Measurements from ENCODE around the gene IL17RE. TPM values are rescaled to one million over a fixed set of nuclear protein-coding genes. Genes with fewer than 3 reads are reported as not detected.

The IL17RE gene
- total and polyA plus RNA-seq, 10 donors, result 0.57 to 5.1 (median 1.5) TPM

DNA sequence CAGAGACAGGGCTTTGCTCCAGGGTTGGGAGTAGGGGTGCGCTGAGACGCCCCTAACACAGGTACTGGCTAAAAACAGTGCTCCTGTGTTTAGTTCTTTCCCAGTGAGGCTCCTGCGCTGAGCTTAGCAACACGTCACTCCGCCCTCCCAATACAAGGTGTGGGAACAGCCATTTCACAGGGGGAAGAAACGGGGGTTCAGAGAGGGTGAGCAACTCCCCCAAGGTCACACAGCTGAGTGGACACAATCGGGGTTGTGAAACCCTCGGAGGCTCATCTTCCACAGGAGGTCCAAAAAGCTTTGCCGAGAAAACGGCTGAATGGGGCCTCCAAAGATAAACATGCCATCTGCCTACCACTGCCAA is 48.9 kb downstream of the IL17RE start:
- Histone ChIP-seq H3K9me3 (no peaks in the 10 kb centered on the region), H3K4me3 (peak overlapping the region; percentile 38 to 70 (median 58)), H3K36me3 (peaks cover 0 to 10% (median 0%) of the 10 kb centered on the region in 6 donors), H3K4me1 (peaks cover 6 to 39% (median 19%) of the 10 kb centered on the region in 6 donors), H3K27ac (peak overlapping the region in 1 of 8 donors; percentile 31), H3K27me3 (replicated peaks in 1 of 7) (peaks cover 0 to 14% (median 0%) of the 10 kb centered on the region in 7 donors)
- TF ChIP-seq, protein P1, sequence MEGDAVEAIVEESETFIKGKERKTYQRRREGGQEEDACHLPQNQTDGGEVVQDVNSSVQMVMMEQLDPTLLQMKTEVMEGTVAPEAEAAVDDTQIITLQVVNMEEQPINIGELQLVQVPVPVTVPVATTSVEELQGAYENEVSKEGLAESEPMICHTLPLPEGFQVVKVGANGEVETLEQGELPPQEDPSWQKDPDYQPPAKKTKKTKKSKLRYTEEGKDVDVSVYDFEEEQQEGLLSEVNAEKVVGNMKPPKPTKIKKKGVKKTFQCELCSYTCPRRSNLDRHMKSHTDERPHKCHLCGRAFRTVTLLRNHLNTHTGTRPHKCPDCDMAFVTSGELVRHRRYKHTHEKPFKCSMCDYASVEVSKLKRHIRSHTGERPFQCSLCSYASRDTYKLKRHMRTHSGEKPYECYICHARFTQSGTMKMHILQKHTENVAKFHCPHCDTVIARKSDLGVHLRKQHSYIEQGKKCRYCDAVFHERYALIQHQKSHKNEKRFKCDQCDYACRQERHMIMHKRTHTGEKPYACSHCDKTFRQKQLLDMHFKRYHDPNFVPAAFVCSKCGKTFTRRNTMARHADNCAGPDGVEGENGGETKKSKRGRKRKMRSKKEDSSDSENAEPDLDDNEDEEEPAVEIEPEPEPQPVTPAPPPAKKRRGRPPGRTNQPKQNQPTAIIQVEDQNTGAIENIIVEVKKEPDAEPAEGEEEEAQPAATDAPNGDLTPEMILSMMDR (IDR thresholded peaks at IDR 0.05 in 8 of 11, conservative IDR thresholded peaks at IDR 0.05 in 3 of 11), result no peak
- TF ChIP-seq POLR2AphosphoS5 (IDR thresholded peaks at IDR 0.05) (no peak), POLR2A (IDR thresholded peaks at IDR 0.05) (no peak)
- DNase-seq, result no peak
- WGBS, 5 donors, result 20 to 26% (median 23%) methylated on average over 10 of the region's 10 CpGs
- intact Hi-C loops (cut with DNase I; ENCODE audit: low total_unique reads), result no loop called here

DNA sequence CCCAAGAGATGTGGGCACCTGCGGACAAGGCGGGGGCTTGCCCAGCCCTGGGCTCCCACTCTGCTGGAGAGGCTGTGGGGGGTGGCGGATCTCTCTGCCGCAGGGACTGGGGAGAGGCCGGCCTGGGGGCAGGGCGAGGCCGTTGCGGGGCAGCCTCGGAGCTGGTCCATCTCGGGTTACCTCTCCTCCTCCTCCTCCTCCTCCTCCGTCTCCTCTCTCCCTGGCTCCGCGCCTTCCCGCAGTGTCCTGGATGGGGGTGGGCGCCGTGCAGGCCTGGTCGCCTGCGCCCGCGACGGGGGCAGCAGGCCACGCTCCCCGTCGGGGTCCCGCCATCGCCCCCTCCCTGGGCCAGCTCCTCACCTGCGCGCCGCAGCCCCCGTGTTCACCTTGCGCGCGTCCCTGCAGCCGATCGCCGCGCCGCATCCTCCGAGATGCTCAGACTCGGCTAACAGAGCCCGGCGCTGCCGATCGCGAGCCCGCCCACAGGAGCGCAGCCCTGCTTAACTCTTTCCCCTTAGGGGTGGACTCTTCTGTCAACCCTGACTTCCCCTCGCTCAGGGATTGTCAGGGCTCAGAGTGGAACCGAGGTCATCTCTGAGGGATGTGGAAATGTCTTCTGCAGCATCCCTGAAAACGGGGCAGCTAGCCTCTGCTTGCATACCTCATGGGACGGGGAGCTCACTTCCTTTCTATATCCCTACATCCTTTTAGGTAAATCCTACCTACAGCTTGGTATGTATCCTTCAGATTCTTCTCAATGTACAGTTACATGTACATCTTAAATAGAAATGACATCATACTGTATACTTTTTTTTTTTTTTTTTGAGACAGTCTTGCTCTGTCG is 49.5 kb downstream of the IL17RE start, which contains the start of gene PRRT3:
PRRT3 (minus strand) TSS at position 447 of the 844 bp plus-strand sequence. CDS start 2,293 bp downstream, outside the sequence.
- TF ChIP-seq POLR2A (IDR thresholded peaks at IDR 0.05) (no peak), POLR2AphosphoS5 (IDR thresholded peaks at IDR 0.05) (peak; percentile 51 to 74 (median 57))
- peak; percentile 90 for DNase-seq
- H3K36me3 ChIP-seq, result peaks cover 0 to 10% (median 0%) of the 10 kb centered on the region in 6 donors
- H3K4me1 ChIP-seq, result peaks cover 6 to 33% (median 17%) of the 10 kb centered on the region in 6 donors
- H3K27me3 ChIP-seq (replicated peaks in 1 of 7), result peaks cover 0 to 14% (median 0%) of the 10 kb centered on the region in 7 donors
- H3K27ac ChIP-seq, result peak within 1 kb of the TSS in 1 of 8 donors; percentile 31
- H3K4me3 ChIP-seq, result peak within 1 kb of the TSS; percentile 38 to 70 (median 58)
- intact Hi-C loops (cut with DNase I; ENCODE audit: low total_unique reads), result no loop called here
- 2 to 5% (median 4%) methylated on average over 36 to 52 of the region's 52 CpGs for WGBS, 5 donors
- H3K9me3 ChIP-seq, result no peaks in the 10 kb centered on the region

DNA sequence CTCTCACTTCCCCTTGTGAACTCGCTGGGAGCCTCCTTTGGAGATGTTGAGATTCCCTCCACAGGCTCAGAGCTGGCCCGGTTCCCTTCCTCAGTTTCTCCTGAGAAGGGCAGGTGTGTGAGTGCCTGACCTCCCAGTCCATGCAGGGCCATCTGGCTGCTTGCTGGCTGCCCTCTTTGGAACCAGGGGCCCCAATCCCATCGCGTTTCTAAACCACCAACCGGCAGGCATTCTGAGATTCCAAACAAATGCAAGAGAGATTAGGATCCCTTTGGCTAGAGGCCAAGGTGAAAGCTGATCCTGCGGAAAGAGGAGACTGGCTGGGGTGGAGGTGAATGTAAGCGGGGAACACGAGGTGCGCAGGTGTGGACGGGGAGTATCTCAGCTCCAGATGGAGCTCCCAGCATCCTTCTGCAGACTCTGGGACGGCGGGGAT is 52.4 kb downstream of the IL17RE start:
- 65 to 81% (median 70%) methylated on average over 12 of the region's 12 CpGs for WGBS, 5 donors
- TF ChIP-seq, protein P1 (IDR thresholded peaks at IDR 0.05 in 8 of 11, conservative IDR thresholded peaks at IDR 0.05 in 3 of 11), result no peak
- TF ChIP-seq POLR2A (IDR thresholded peaks at IDR 0.05) (no peak), POLR2AphosphoS5 (IDR thresholded peaks at IDR 0.05) (no peak)
- Histone ChIP-seq H3K9me3 (no peaks in the 10 kb centered on the region), H3K4me1 (peaks cover 6 to 21% (median 15%) of the 10 kb centered on the region in 6 donors), H3K36me3 (peaks cover 0 to 8% (median 0%) of the 10 kb centered on the region in 6 donors), H3K4me3 (no peak overlapping the region), H3K27me3 (replicated peaks in 1 of 7) (peaks cover 0 to 14% (median 0%) of the 10 kb centered on the region in 7 donors), H3K27ac (no peak overlapping the region)
- intact Hi-C loops (cut with DNase I; ENCODE audit: low total_unique reads), result no loop called here
- no peak for DNase-seq

DNA sequence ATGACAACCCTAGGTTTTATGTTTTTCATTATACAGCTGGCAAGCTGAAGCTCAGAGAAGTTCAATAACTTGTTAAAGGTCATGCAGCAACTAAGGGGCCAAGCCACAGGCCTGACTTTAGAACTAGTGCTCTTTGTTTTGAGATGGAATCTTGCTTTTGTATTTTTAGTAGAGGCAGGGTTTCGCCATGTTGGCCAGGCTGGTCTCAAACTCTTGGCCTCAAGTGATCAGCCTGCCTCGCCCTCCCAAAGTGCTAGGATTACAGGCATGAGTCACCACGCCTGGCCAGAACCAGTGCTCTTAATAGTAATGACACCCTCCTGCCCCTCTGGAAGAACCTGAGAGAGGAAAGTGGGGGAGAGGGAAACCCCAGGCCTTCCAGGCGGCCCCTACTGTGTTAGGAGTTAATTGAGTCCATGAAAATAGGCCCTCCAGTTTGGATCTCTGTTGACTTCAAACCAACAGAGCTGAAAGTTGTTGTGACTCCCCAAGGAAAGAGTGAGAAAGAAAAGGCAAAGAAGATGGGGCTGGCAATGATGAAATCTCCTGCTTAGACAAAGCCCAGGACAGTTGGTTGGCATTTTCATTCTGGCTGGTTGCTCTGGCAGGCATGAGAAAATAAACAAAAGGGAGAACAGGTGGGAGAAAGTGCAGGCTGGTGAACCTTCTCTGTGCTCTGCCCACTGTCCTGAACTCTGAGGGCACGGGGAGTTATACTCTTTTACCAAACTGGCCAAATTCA is 53.1 kb downstream of the IL17RE start:
- H3K36me3 ChIP-seq, result peaks cover 0 to 13% (median 0%) of the 10 kb centered on the region in 6 donors
- intact Hi-C loops (cut with DNase I; ENCODE audit: low total_unique reads), result no loop called here
- DNase-seq, result no peak
- peaks cover 0 to 14% (median 0%) of the 10 kb centered on the region in 7 donors for H3K27me3 ChIP-seq (replicated peaks in 1 of 7)
- H3K4me3 ChIP-seq, result no peak overlapping the region
- peaks cover 6 to 19% (median 14%) of the 10 kb centered on the region in 6 donors for H3K4me1 ChIP-seq
- H3K27ac ChIP-seq, result no peak overlapping the region
- TF ChIP-seq POLR2A (IDR thresholded peaks at IDR 0.05) (no peak), POLR2AphosphoS5 (IDR thresholded peaks at IDR 0.05) (no peak)
- TF ChIP-seq, protein P1 (IDR thresholded peaks at IDR 0.05 in 8 of 11, conservative IDR thresholded peaks at IDR 0.05 in 3 of 11), result no peak
- 85 to 93% (median 88%) methylated on average over 5 of the region's 5 CpGs for WGBS, 5 donors
- no peaks in the 10 kb centered on the region for H3K9me3 ChIP-seq
